ENCODE measurements around the gene JADE2.

Gene JADE2

DNA sequence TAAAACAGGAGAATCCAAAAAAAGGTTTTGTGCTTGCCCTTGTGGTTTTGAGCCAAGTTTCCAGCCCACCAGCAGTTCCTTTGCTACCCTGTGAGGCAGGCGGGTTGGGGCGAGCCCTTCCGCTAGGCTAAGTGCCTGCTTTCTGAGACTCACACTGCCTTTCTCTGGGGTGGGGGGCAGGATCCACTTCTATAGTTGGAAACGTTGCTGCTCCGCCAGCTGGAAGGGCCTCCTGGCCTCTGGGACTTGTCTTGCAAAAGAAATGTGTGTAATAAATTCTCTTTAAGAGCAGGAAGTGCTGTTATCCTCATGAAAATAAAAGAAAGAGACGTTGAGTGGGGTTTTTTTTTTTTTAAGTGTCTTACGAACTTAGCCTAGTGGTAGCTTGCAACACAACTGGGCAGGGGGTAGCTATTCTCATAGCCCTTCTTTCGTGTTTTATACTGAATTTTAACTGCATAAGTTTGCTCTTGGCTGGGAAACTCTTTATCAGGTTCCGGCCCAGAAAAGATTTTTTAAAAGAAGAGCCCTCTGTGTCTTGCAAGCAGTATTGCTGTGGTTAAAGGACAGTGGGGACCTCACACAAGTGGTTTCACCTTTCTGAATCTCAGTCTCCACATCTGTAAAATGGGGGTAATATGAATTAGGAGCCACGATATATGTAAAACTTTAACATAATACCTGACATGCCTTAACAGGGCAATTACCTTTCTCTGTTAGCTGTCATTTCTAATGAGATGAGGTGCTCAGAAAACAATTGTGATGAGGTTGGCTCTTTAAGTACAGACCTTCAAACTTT is 19.8 kb downstream of the JADE2 start:
- Histone ChIP-seq H3K18ac (ENCODE audit: low read length) (no peak overlapping the region), H2BK120ac (ENCODE audit: low read depth, low read length) (no peak overlapping the region), H2BK15ac (ENCODE audit: low read length) (no peak overlapping the region), H3K79me1 (ENCODE audit: low read depth, low read length) (no peaks in the 10 kb centered on the region), H2AFZ (ENCODE audit: low read length) (peak overlapping the region; percentile 56), H3K4me1 (ENCODE audit: control insufficient read depth in 2 of 2, insufficient read depth in 1 of 2, low read depth in 1 of 2, low read length in 2 of 2) (peaks cover 0 to 3% of the 10 kb centered on the region in 2 donors), H3K27ac (replicated peaks; ENCODE audit: low read length) (no peak overlapping the region), H4K91ac (ENCODE audit: low read depth, low read length, poor library complexity) (no peak overlapping the region), H2AK5ac (ENCODE audit: low read depth, low read length) (no peak overlapping the region), H3K23ac (ENCODE audit: low read depth, low read length, poor library complexity) (no peak overlapping the region), H3K14ac (ENCODE audit: low read length) (no peak overlapping the region), H3K27me3 (ENCODE audit: control insufficient read depth in 3 of 3, insufficient read depth in 3 of 3, low read depth in 1 of 3, low read length in 3 of 3) (peaks cover 0 to 2% (median 0%) of the 10 kb centered on the region in 3 experiments), H3K36me3 (replicated peaks in 1 of 2; ENCODE audit: control insufficient read depth in 2 of 2, insufficient read depth in 2 of 2, low read length in 2 of 2) (no peaks in the 10 kb centered on the region), H3K9ac (ENCODE audit: low read depth, low read length, poor library complexity) (no peak overlapping the region), H2BK5ac (ENCODE audit: low read length) (no peak overlapping the region), H3K4ac (ENCODE audit: low read length) (no peak overlapping the region), H3K9me3 (replicated peaks in 1 of 2; ENCODE audit: control insufficient read depth in 2 of 2, insufficient read depth in 1 of 2, low read depth in 1 of 2, low read length in 2 of 2) (no peaks in the 10 kb centered on the region), H2BK12ac (ENCODE audit: low read length) (no peak overlapping the region), H3K4me2 (ENCODE audit: insufficient read depth, low read length, poor library complexity, severe bottlenecking) (no peak overlapping the region), H3K4me3 (ENCODE audit: low read length in 2 of 2) (no peak overlapping the region), H4K8ac (ENCODE audit: low read depth, low read length) (no peak overlapping the region)
- no CpG with 5 or more reads among the region's 10 CpGs for WGBS, 2 donors (ENCODE audit: extremely low coverage in 2 of 2, insufficient read length in 2 of 2, insufficient replicate concordance in 1 of 2)
- DNase-seq (ENCODE audit: low spot score), result no peak

DNA sequence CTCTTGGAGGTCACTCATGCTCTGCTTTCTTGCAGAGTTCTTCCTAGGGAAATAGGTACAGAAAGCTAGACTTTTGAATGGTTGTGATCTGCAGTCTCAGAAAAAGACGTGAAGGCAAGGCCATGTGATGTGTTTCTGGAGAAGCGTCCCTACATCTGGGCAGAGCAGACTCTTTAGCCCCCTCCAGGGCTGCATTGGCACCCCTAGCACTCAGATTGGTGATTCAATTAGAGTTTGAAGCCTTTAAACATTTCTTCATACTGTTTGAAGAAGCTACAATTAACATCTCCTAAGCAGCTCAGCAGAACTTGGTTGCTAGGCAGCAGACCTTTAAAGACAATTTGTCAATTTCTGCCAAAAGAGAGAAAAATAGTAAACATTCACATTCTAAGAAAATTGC is 21.6 kb downstream of the JADE2 start:
- H3K14ac ChIP-seq (ENCODE audit: low read length), result no peak overlapping the region
- no peak overlapping the region for H4K8ac ChIP-seq (ENCODE audit: low read depth, low read length)
- H2BK5ac ChIP-seq (ENCODE audit: low read length), result no peak overlapping the region
- peaks cover 0 to 2% (median 0%) of the 10 kb centered on the region in 3 experiments for H3K27me3 ChIP-seq (ENCODE audit: control insufficient read depth in 3 of 3, insufficient read depth in 3 of 3, low read depth in 1 of 3, low read length in 3 of 3)
- no peaks in the 10 kb centered on the region for H3K36me3 ChIP-seq (replicated peaks in 1 of 2; ENCODE audit: control insufficient read depth in 2 of 2, insufficient read depth in 2 of 2, low read length in 2 of 2)
- H3K79me1 ChIP-seq (ENCODE audit: low read depth, low read length), result no peaks in the 10 kb centered on the region
- no peak overlapping the region for H3K23ac ChIP-seq (ENCODE audit: low read depth, low read length, poor library complexity)
- no peak overlapping the region for H3K4ac ChIP-seq (ENCODE audit: low read length)
- no peak overlapping the region for H2AFZ ChIP-seq (ENCODE audit: low read length)
- no peak overlapping the region for H2BK12ac ChIP-seq (ENCODE audit: low read length)
- no peaks in the 10 kb centered on the region for H3K9me3 ChIP-seq (replicated peaks in 1 of 2; ENCODE audit: control insufficient read depth in 2 of 2, insufficient read depth in 1 of 2, low read depth in 1 of 2, low read length in 2 of 2)
- no peak overlapping the region for H2AK5ac ChIP-seq (ENCODE audit: low read depth, low read length)
- no peak overlapping the region for H2BK15ac ChIP-seq (ENCODE audit: low read length)
- H4K91ac ChIP-seq (ENCODE audit: low read depth, low read length, poor library complexity), result no peak overlapping the region
- H3K9ac ChIP-seq (ENCODE audit: low read depth, low read length, poor library complexity), result no peak overlapping the region
- H3K27ac ChIP-seq (replicated peaks; ENCODE audit: low read length), result no peak overlapping the region
- H3K4me2 ChIP-seq (ENCODE audit: insufficient read depth, low read length, poor library complexity, severe bottlenecking), result no peak overlapping the region
- H3K18ac ChIP-seq (ENCODE audit: low read length), result no peak overlapping the region
- DNase-seq (ENCODE audit: low spot score), result no peak
- no peak overlapping the region for H2BK120ac ChIP-seq (ENCODE audit: low read depth, low read length)
- H3K4me1 ChIP-seq (ENCODE audit: control insufficient read depth in 2 of 2, insufficient read depth in 1 of 2, low read depth in 1 of 2, low read length in 2 of 2), result peaks cover 0 to 2% of the 10 kb centered on the region in 2 donors
- WGBS, 2 donors (ENCODE audit: extremely low coverage in 2 of 2, insufficient read length in 2 of 2, insufficient replicate concordance in 1 of 2), result no CpG with 5 or more reads among the region's 2 CpGs
- H3K4me3 ChIP-seq (ENCODE audit: low read length in 2 of 2), result no peak overlapping the region

DNA sequence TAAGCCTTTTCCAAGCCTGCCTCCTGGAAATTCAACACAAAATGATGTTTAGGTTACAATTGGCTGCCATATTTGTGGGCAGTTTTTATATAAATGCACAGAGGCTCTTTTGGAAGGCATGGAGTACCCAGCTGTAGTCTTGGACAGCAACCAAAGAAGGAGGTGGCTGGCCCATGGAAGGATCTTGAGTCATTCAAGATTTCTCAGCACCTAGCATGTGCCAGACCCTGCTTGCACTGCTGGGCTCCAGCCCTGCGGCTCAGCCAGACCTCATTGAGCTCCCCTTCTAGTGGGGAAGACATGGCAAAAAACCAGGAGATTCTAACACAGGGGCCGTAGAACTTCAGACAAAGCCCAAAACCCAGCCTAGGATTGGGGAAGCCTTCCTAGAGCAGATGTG is 22.1 kb downstream of the JADE2 start:
- Histone ChIP-seq H3K9ac (ENCODE audit: low read depth, low read length, poor library complexity) (no peak overlapping the region), H3K79me1 (ENCODE audit: low read depth, low read length) (no peaks in the 10 kb centered on the region), H3K4ac (ENCODE audit: low read length) (no peak overlapping the region), H3K27me3 (ENCODE audit: control insufficient read depth in 3 of 3, insufficient read depth in 3 of 3, low read depth in 1 of 3, low read length in 3 of 3) (peaks cover 0 to 2% (median 0%) of the 10 kb centered on the region in 3 experiments), H2BK120ac (ENCODE audit: low read depth, low read length) (no peak overlapping the region), H2BK12ac (ENCODE audit: low read length) (no peak overlapping the region), H3K9me3 (replicated peaks in 1 of 2; ENCODE audit: control insufficient read depth in 2 of 2, insufficient read depth in 1 of 2, low read depth in 1 of 2, low read length in 2 of 2) (no peaks in the 10 kb centered on the region), H4K8ac (ENCODE audit: low read depth, low read length) (no peak overlapping the region), H4K91ac (ENCODE audit: low read depth, low read length, poor library complexity) (no peak overlapping the region), H2BK5ac (ENCODE audit: low read length) (no peak overlapping the region), H3K4me2 (ENCODE audit: insufficient read depth, low read length, poor library complexity, severe bottlenecking) (no peak overlapping the region), H3K27ac (replicated peaks; ENCODE audit: low read length) (no peak overlapping the region), H3K4me1 (ENCODE audit: control insufficient read depth in 2 of 2, insufficient read depth in 1 of 2, low read depth in 1 of 2, low read length in 2 of 2) (peaks cover 0 to 1% of the 10 kb centered on the region in 2 donors), H3K4me3 (ENCODE audit: low read length in 2 of 2) (no peak overlapping the region), H3K36me3 (replicated peaks in 1 of 2; ENCODE audit: control insufficient read depth in 2 of 2, insufficient read depth in 2 of 2, low read length in 2 of 2) (no peaks in the 10 kb centered on the region), H3K18ac (ENCODE audit: low read length) (no peak overlapping the region), H3K23ac (ENCODE audit: low read depth, low read length, poor library complexity) (no peak overlapping the region), H2AFZ (ENCODE audit: low read length) (no peak overlapping the region), H3K14ac (ENCODE audit: low read length) (no peak overlapping the region), H2BK15ac (ENCODE audit: low read length) (no peak overlapping the region), H2AK5ac (ENCODE audit: low read depth, low read length) (no peak overlapping the region)
- WGBS, 2 donors (ENCODE audit: extremely low coverage in 2 of 2, insufficient read length in 2 of 2, insufficient replicate concordance in 1 of 2), result no CpG with 5 or more reads among the region's 2 CpGs
- DNase-seq (ENCODE audit: low spot score), result no peak

- no peak overlapping the region for H4K8ac ChIP-seq (ENCODE audit: low read depth, low read length)
- no peak overlapping the region for H3K18ac ChIP-seq (ENCODE audit: low read length)
- peaks cover 0 to 2% (median 0%) of the 10 kb centered on the region in 3 experiments for H3K27me3 ChIP-seq (ENCODE audit: control insufficient read depth in 3 of 3, insufficient read depth in 3 of 3, low read depth in 1 of 3, low read length in 3 of 3)
- WGBS, 2 donors (ENCODE audit: extremely low coverage in 2 of 2, insufficient read length in 2 of 2, insufficient replicate concordance in 1 of 2), result no CpG with 5 or more reads among the region's 13 CpGs
- peak overlapping the region; percentile 67 for H3K14ac ChIP-seq (ENCODE audit: low read length)
- H2BK120ac ChIP-seq (ENCODE audit: low read depth, low read length), result no peak overlapping the region
- H3K27ac ChIP-seq (replicated peaks; ENCODE audit: low read length), result no peak overlapping the region
- H3K23ac ChIP-seq (ENCODE audit: low read depth, low read length, poor library complexity), result no peak overlapping the region
- no peak overlapping the region for H3K4ac ChIP-seq (ENCODE audit: low read length)
- no peak overlapping the region for H2BK12ac ChIP-seq (ENCODE audit: low read length)
- no peak overlapping the region for H2BK5ac ChIP-seq (ENCODE audit: low read length)
- no peaks in the 10 kb centered on the region for H3K79me1 ChIP-seq (ENCODE audit: low read depth, low read length)
- no peak for DNase-seq (ENCODE audit: low spot score)
- no peaks in the 10 kb centered on the region for H3K9me3 ChIP-seq (replicated peaks in 1 of 2; ENCODE audit: control insufficient read depth in 2 of 2, insufficient read depth in 1 of 2, low read depth in 1 of 2, low read length in 2 of 2)
- no peak overlapping the region for H4K91ac ChIP-seq (ENCODE audit: low read depth, low read length, poor library complexity)
- H3K4me2 ChIP-seq (ENCODE audit: insufficient read depth, low read length, poor library complexity, severe bottlenecking), result no peak overlapping the region
- no peaks in the 10 kb centered on the region for H3K36me3 ChIP-seq (replicated peaks in 1 of 2; ENCODE audit: control insufficient read depth in 2 of 2, insufficient read depth in 2 of 2, low read length in 2 of 2)
- H2AK5ac ChIP-seq (ENCODE audit: low read depth, low read length), result no peak overlapping the region
- no peak overlapping the region for H3K4me3 ChIP-seq (ENCODE audit: low read length in 2 of 2)
- H3K9ac ChIP-seq (ENCODE audit: low read depth, low read length, poor library complexity), result no peak overlapping the region
- H2BK15ac ChIP-seq (ENCODE audit: low read length), result no peak overlapping the region
- peaks cover 0 to 1% of the 10 kb centered on the region in 2 donors for H3K4me1 ChIP-seq (ENCODE audit: control insufficient read depth in 2 of 2, insufficient read depth in 1 of 2, low read depth in 1 of 2, low read length in 2 of 2)
- H2AFZ ChIP-seq (ENCODE audit: low read length), result no peak overlapping the region
Observed at GRCh38 chr5:134547999-134548658, 22.7 kb downstream of the JADE2 start.

Measured in neuronal stem cell (in vitro differentiated cells).